Measurements from ENCODE around the gene DAB1.

Gene DAB1

GRCh38 chr1:57079454-57080157 is 344.3 kb downstream of the DAB1 start:
- no peaks in the 10 kb centered on the region for H3K4me1 ChIP-seq
- no peak overlapping the region for H3K27ac ChIP-seq
- H3K4me2 ChIP-seq (ENCODE audit: low read length) = no peak overlapping the region
- H3K9ac ChIP-seq = no peak overlapping the region
- no peak overlapping the region for H2AFZ ChIP-seq
- TF ChIP-seq, protein P1, sequence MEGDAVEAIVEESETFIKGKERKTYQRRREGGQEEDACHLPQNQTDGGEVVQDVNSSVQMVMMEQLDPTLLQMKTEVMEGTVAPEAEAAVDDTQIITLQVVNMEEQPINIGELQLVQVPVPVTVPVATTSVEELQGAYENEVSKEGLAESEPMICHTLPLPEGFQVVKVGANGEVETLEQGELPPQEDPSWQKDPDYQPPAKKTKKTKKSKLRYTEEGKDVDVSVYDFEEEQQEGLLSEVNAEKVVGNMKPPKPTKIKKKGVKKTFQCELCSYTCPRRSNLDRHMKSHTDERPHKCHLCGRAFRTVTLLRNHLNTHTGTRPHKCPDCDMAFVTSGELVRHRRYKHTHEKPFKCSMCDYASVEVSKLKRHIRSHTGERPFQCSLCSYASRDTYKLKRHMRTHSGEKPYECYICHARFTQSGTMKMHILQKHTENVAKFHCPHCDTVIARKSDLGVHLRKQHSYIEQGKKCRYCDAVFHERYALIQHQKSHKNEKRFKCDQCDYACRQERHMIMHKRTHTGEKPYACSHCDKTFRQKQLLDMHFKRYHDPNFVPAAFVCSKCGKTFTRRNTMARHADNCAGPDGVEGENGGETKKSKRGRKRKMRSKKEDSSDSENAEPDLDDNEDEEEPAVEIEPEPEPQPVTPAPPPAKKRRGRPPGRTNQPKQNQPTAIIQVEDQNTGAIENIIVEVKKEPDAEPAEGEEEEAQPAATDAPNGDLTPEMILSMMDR (IDR thresholded peaks at IDR 0.05) = no peak
- no peaks in the 10 kb centered on the region for H3K27me3 ChIP-seq (ENCODE audit: control insufficient read depth, insufficient read depth, low read length)
- H3K9me3 ChIP-seq (ENCODE audit: control insufficient read depth, low read length) = no peaks in the 10 kb centered on the region
- H3K36me3 ChIP-seq (ENCODE audit: control insufficient read depth, insufficient read depth, low read length) = no peaks in the 10 kb centered on the region
- no peaks in the 10 kb centered on the region for H3K79me2 ChIP-seq
- H3K4me3 ChIP-seq (ENCODE audit: low read depth, low read length) = no peak overlapping the region

GRCh38 chr1:57072401-57073110 is 351.3 kb downstream of the DAB1 start:
- Histone ChIP-seq H3K79me2 (no peaks in the 10 kb centered on the region), H3K9me3 (ENCODE audit: control insufficient read depth, low read length) (no peaks in the 10 kb centered on the region), H3K4me3 (ENCODE audit: low read depth, low read length) (no peak overlapping the region), H2AFZ (no peak overlapping the region), H3K9ac (no peak overlapping the region), H3K4me2 (ENCODE audit: low read length) (no peak overlapping the region), H3K27me3 (ENCODE audit: control insufficient read depth, insufficient read depth, low read length) (no peaks in the 10 kb centered on the region), H3K4me1 (no peaks in the 10 kb centered on the region), H3K36me3 (ENCODE audit: control insufficient read depth, insufficient read depth, low read length) (no peaks in the 10 kb centered on the region), H3K27ac (no peak overlapping the region)
- TF ChIP-seq, protein P1 (IDR thresholded peaks at IDR 0.05) = no peak

DNA sequence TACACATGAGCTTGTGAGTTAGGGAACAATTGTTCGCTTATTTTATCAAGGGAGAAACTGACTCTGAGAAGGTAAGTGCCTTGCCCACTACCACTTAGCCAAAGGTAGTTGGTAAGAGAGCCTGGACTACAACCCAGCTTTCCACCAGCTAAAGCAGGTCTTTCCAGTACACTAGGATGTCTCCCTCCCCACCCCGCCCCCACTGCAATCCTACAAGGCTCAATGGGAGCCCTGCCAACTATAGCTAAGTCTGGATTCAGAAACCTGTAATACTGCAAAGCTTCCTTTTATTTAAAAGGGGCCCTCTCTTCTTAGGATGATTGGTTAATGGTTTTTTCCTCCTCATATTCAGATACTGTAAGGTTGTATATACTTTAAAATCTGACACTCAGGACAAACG is 356.0 kb downstream of the DAB1 start:
- Histone ChIP-seq H2AFZ (no peak overlapping the region), H3K9ac (no peak overlapping the region), H3K27me3 (ENCODE audit: control insufficient read depth, insufficient read depth, low read length) (no peaks in the 10 kb centered on the region), H3K9me3 (ENCODE audit: control insufficient read depth, low read length) (no peaks in the 10 kb centered on the region), H3K79me2 (no peaks in the 10 kb centered on the region), H3K36me3 (ENCODE audit: control insufficient read depth, insufficient read depth, low read length) (no peaks in the 10 kb centered on the region), H3K4me1 (no peaks in the 10 kb centered on the region), H3K4me2 (ENCODE audit: low read length) (no peak overlapping the region), H3K27ac (no peak overlapping the region), H3K4me3 (ENCODE audit: low read depth, low read length) (no peak overlapping the region)
- TF ChIP-seq, protein P1 (IDR thresholded peaks at IDR 0.05) = no peak

DNA sequence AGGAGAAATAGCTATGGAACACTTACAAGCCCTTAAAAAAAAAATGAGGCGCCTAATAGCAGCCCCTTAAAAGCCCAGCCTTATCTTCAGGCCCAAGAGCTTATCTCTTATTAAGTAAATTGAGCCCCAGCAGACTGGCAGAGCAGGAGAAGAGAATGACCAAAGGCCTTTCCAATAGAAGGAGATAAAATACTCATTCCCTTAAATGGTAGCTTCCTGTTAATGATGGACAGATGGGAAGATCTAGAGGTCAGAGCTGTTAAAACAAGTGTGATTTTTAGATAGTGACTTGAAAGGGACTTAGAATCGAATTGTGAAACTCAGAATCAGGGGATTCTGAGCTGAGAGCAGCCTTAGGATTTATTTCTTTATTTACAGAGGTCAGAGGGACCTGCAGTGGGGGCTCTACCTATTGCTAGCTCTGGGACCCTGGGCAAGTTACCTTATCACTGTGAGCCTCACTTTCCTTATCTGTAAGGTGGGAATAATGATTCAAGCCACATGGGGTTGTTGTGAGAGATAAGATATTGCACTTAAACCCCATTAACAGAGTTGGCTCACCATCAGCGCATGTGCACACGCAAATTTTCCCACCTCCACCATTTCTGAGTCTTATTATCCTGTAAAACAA is 356.8 kb downstream of the DAB1 start:
- Histone ChIP-seq H2AFZ (no peak overlapping the region), H3K9ac (no peak overlapping the region), H3K4me2 (ENCODE audit: low read length) (no peak overlapping the region), H3K9me3 (ENCODE audit: control insufficient read depth, low read length) (no peaks in the 10 kb centered on the region), H3K36me3 (ENCODE audit: control insufficient read depth, insufficient read depth, low read length) (no peaks in the 10 kb centered on the region), H3K27me3 (ENCODE audit: control insufficient read depth, insufficient read depth, low read length) (no peaks in the 10 kb centered on the region), H3K27ac (no peak overlapping the region), H3K4me1 (no peaks in the 10 kb centered on the region), H3K79me2 (no peaks in the 10 kb centered on the region), H3K4me3 (ENCODE audit: low read depth, low read length) (no peak overlapping the region)
- TF ChIP-seq, protein P1 (IDR thresholded peaks at IDR 0.05) = no peak
